ENCODE measurements around the gene TMEM43.

Gene TMEM43

GRCh38 chr3:14123308-14124222 lies 1.3 kb upstream of the TMEM43 start:
- no peak for DNase-seq

GRCh38 chr3:14124223-14124614 lies 633 bp upstream of the TMEM43 start:
- DNase-seq, result peak; percentile 45

DNA sequence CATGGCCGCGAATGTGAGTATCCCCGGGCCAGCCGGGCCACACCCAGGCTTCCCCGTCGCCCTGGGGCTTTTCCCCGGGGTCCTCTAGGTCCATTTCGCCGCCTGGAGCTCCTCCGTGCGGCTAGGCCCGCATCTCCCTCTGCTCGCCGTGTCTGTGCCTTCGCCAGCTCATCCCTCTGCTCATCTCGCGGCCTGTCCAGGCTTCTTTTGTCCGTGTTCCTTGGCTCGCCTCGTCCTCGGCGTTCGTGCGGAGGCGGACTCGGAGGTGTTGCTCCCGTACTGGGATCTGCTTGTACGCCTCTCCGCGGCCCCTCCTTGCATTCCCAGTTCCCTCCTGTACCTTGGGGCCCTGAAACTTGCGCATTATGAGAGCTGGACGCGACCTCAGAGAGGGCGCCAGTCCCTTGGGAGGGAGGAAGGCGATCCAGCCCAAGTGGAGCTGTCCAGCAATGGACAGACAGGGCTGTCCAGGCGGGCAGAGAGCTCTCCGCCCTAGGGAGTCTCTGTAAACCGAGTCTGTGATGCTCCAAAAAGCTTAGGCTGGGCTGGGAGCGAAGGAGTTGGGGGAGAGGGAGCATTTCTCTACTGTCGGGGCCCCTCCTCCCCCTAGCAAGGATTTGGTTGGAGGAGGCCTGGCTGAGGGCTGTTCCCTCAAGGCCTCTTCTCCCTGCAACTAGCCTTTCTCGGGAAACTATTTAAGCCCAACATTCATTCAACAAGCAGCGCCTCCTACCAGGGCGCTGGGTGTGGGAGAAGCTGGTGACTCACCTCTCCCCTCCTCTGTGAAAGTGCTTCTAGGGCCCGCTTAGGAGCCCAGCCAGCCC lies 553 bp downstream of the TMEM43 start:
- DNase-seq, result peak; percentile 60

GRCh38 chr3:14126017-14126886 lies 1.4 kb downstream of the TMEM43 start:
- no peak for DNase-seq

- DNase-seq, result no peak
Measured at GRCh38 chr3:14126887-14127505, 2.1 kb downstream of the TMEM43 start.

DNA sequence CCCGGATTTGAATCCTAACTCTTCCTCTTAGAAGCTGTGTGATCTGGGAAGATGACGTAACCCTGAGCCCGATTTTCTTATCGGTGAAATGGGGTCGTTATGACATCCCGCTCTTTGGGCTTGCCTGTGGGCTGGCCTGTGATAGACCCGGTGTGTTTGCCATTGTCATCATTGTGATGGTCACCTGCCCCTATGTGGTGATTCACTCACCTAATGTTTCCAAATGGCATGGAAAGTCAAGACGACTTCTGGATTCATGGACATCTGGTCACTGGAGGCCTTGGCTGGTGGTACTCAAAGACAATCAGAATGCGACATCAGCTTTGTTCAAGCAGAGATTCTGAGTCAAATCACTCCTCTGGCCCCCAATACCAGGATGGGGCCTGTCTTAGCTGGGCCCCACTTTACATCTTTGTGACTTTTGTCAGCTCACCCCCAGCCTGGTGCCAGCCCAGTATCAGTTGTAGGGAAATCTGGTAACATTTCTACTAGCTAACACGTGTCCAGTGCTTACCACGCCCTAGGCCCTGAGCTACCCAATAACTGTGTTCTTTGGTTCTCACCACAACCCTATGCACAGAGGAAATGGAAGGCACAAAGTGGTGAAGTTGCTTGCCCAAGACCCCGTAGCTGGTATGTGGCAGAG lies 2.8 kb downstream of the TMEM43 start:
- DNase-seq, result no peak

DNA sequence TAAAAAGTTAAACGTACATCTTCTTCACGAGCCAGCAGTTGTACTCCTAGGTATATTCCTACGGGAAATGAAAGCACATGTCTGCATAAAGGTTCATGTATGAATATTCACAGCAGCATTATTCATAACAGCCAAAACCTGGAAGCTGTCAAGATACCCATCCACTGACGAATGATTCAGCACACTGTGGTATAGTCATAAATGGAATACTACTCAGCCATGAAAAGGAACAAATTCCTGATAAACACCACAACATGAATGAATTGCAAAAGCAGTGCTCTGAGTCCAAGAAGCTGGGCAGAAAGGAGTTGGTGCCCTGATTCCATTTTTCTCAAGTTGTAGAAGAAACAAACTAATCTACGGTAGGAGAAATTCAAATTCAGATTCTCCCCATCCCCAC lies 3.9 kb downstream of the TMEM43 start:
- DNase-seq, result no peak

GRCh38 chr3:14129296-14129695 lies 4.4 kb downstream of the TMEM43 start:
- no peak for DNase-seq

DNA sequence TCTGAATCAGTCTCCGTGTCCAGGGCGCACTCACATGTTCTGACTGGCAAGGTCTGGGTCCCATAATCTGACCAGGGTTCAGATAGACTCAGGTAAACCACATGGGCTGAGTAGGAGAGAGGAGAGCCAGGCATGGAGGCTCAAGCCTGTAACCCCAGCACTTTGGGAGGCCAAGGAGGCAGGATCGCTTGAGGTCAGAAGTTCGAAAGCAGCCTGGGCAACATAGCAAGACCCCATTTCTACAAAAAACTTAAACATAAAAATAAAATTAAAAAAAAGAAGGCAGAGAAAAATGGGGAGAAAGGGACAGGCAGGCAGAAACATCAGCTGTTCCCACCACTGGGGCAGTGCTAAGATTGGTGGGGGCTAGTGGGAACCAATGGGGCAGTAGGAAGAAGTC lies 5.4 kb downstream of the TMEM43 start:
- no peak for DNase-seq

DNA sequence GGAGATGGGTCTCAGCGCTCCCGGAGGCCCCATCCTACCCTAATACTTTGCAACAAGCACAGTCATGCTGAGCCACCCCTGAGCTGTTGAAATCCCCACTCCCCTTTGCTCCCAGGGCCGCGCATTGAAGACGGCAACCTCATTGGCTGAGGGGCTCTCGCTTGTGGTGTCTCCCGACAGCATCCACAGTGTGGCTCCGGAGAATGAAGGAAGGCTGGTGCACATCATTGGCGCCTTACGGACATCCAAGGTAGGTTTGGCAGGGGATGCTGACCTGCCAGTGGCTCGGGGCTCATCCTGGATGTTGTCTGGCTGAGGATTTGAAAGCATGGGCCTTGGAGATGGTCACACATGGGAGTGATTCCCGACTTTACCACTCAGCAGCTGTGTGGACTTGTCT lies 5.9 kb downstream of the TMEM43 start:
- DNase-seq, result no peak

- DNase-seq, result no peak
Measured at GRCh38 chr3:14131134-14131533, 6.3 kb downstream of the TMEM43 start.

DNA sequence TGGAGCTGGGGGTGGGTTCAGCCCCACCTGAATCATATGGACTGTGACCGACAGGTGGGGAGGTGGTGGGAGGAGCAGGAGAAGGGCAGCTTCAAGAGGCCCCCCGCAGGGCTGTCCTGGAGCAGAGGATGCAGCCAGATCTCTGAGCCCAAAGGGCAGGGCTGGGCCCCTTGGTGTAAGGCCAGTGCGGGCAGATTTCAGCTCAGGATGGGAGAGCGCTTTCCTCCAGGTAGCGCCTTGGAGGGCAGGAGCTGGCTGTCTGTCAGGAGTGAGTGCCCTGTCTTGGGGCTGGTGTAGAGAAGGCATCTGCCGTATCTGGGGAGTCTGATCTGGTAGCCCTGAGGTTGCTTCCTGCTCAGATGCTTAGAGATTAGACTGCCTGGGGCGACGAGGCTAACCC lies 7.3 kb downstream of the TMEM43 start:
- no peak for DNase-seq

DNA sequence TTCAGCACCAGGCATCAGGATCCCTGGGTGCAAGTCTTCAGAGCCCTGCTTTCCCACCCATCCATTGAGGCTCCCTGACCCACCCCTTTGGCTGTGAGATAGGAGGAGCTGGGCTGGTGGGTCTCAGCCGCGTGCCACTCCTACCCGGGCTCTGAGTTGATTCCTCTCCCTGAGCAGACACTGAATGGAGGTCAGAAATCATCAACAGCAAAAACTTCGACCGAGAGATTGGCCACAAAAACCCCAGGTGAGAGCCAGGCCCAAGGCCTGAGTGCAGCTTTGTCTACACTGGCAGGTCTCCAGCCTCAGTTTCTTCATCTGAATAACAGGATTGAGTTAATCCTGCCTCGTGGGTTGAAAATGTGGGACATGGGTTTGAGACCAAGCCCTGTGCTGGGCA lies 7.8 kb downstream of the TMEM43 start:
- no peak for DNase-seq

DNA sequence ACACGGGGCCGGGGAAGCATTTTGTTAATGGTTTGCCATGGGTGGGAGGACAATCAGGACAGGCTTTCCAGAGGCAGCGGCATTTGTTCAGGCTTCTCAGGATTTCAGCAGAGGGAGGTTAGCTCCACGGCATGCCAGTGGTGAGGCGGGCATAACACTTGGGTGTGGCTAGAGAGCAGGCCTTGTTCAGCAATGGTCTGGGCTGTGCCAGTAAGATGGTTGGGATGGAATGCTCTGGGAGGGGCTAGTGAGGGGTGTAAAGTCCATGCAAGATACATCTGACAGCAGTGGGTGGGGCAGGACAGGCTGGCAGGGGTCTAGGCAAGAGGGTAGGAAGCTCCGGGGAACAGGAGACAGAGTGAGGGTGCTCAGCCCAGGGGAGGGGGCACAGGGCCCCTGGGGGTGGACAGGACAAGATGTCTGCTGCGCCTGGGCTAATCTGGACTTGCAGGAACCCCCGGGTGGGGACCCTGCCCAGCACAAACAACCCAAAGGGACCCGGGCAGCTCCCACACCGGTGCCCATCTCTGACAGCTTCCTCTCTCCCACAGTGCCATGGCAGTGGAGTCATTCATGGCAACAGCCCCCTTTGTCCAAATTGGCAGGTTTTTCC lies 8.4 kb downstream of the TMEM43 start:
- no peak for DNase-seq

DNA sequence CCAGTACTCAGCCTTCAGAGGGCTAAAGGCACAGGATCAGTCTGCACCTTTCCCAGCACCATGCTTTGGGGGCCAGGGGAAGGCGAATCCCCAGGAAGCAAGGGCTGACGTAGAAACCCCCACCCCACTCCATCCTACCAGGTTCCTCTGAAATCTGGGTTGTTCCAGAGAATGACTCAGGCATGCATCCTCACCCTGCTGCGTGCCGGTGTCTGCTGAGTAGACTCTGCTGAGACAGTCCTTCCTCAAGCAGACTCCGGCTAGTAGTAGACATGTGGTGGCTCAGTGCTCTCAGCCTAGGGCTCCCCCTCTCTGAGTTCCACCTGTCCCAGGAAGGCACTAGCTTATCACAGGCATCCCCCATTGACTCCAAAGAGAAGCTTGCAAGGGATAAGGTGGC lies 9.0 kb downstream of the TMEM43 start:
- DNase-seq, result no peak

GRCh38 chr3:14134291-14134690 lies 9.4 kb downstream of the TMEM43 start:
- DNase-seq, result no peak

- DNase-seq, result no peak
Measured at GRCh38 chr3:14135581-14135980, 10.7 kb downstream of the TMEM43 start.

- DNase-seq, result no peak
Measured at GRCh38 chr3:14137004-14137403, 12.2 kb downstream of the TMEM43 start.

GRCh38 chr3:14137445-14137844 lies 12.6 kb downstream of the TMEM43 start:
- DNase-seq, result no peak

DNA sequence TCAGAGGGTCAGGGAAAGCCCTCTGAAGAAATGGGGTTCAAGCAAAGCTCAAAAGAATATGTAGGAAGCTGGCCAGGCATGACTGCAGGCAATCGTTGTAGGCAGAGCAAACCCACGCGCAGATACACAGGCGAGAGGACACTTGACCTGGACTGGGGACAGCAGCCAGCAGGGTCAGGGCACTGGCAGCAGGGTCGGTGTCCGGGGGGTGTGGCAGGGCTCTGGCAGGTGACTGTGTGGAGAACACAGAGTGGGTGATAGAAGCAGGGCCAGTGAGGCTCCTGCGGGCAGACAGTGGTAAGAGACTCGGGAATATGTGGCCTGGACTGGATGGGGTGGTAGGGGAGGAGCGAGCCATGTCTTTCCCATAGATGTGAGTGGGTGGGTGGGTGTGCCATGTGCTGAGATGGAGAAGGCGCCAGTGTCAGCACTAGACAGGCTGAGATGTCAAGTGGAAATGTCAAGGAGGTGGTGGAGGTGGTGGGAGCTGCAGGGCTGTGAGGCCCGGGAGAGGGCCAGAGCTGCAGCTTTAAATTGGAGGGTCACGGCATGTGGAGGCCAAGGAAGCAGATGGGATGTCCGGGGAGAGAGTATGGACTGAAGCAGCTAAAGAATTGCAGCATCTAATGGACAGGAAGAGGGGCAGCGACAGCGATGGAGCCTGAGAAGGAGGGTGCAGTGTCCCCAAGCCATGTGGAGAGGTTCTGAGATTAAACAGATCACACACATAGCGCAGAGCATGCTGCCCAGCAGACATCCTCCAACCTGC lies 13.4 kb downstream of the TMEM43 start:
- DNase-seq, result no peak
